Stimulated activated CD8-positive, alpha-beta memory T cell treated with anti-CD3 and anti-CD28 coated beads, Interleukin-2, amount 100 ng/mL, for 48 hours (primary cell): ENCODE data around the gene DSCAM.

Source experiments
- DNase-seq, 2 donors: peaks; one replicate each; pipeline ENCODE4 v3.0.0-alpha.2; 2020; ENCODE audit warnings: low read depth in 2 of 2

DSCAM gene

GRCh38 chr21:40707656-40708244 lies 139.2 kb downstream of the DSCAM start:
- DNase-seq, result no peak

GRCh38 chr21:40706806-40707655 lies 139.9 kb downstream of the DSCAM start:
- no peak for DNase-seq

- DNase-seq, result no peak
Observed at GRCh38 chr21:40706176-40706575, 140.8 kb downstream of the DSCAM start.

GRCh38 chr21:40704141-40704540 lies 142.8 kb downstream of the DSCAM start:
- DNase-seq, result no peak

- DNase-seq, result no peak
Observed at GRCh38 chr21:40699366-40699765, 147.6 kb downstream of the DSCAM start.

- no peak for DNase-seq
Observed at GRCh38 chr21:40696246-40696645, 150.7 kb downstream of the DSCAM start.

- DNase-seq, result no peak
Observed at GRCh38 chr21:40689840-40690360, 157.1 kb downstream of the DSCAM start.

- DNase-seq, result no peak
Observed at GRCh38 chr21:40689217-40689616, 157.7 kb downstream of the DSCAM start.

GRCh38 chr21:40688106-40688864 lies 158.7 kb downstream of the DSCAM start:
- DNase-seq, result no peak

GRCh38 chr21:40687625-40688024 lies 159.3 kb downstream of the DSCAM start:
- no peak for DNase-seq

GRCh38 chr21:40686526-40686925 lies 160.4 kb downstream of the DSCAM start:
- no peak for DNase-seq

GRCh38 chr21:40685141-40685540 lies 161.8 kb downstream of the DSCAM start:
- no peak for DNase-seq

- no peak for DNase-seq
Observed at GRCh38 chr21:40684726-40685125, 162.2 kb downstream of the DSCAM start.

- no peak for DNase-seq
Observed at GRCh38 chr21:40683349-40683748, 163.6 kb downstream of the DSCAM start.

GRCh38 chr21:40681164-40681859 lies 165.6 kb downstream of the DSCAM start:
- no peak for DNase-seq

GRCh38 chr21:40680311-40680710 lies 166.6 kb downstream of the DSCAM start:
- DNase-seq, result no peak

- no peak for DNase-seq
Observed at GRCh38 chr21:40678681-40679284, 168.2 kb downstream of the DSCAM start.

- DNase-seq, result no peak
Observed at GRCh38 chr21:40675017-40675416, 171.9 kb downstream of the DSCAM start.

GRCh38 chr21:40672602-40673001 lies 174.4 kb downstream of the DSCAM start:
- DNase-seq, result no peak

- DNase-seq, result no peak
Observed at GRCh38 chr21:40671716-40672115, 175.2 kb downstream of the DSCAM start.

GRCh38 chr21:40668555-40669275 lies 178.2 kb downstream of the DSCAM start:
- no peak for DNase-seq
